ENCODE measurements around the gene DRD1. TPM values are rescaled to one million over a fixed set of nuclear protein-coding genes. Genes with fewer than 3 reads are reported as not detected.

Gene DRD1
- total and polyA plus RNA-seq, 7 experiments from 2014 or later = not detected

DNA sequence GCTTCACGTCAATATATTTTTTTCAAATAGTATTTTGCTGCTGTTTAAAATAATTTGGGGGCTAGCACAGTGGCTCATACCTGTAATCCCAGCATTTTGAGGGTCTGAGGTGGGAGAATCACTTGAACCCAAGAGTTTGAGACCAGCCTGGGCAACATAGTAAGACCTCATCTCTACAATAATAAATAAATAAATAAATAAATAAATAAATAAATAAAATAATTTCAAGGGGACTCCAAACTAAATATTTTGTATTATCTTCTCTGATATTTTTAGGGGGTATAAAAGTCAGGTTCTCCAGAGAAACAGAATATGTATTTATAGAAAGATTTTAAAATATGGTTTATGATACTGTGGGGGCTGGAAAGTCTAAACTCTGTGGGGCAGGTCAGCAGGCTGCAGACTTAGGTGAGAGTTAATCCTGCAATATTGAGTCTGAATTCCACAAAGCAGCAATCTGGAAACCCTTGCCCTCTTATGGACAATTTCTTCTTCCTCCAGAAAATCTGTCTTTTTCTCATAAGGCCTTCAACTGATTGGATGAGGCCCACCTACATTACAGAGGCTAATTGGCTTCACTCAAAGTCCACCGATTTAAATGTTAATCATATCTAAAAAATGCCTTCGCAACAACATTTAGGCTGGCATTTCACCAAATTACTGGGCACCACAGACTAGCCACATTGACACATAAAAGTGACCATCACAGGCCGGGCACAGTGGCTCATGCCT is 53.5 kb downstream of the DRD1 start:
- POLR2A ChIA-PET = no interaction called here
- no peaks in the 10 kb centered on the region for H3K36me3 Mint-ChIP-seq
- H3K9me3 Mint-ChIP-seq = peaks cover 0 to 2% (median 0%) of the 10 kb centered on the region in 11 donors

More for the DNA sequence above, 53.5 kb downstream of the DRD1 start:
- no peak overlapping the region for H3K27ac ChIP-seq (ENCODE audit: low read depth, low read length)
- Mint-ChIP-seq H3K4me1 (peaks cover 0 to 2% (median 0%) of the 10 kb centered on the region in 7 donors), H3K27ac (no peak overlapping the region), H3K4me3 (no peak overlapping the region), H3K27me3 (peaks cover 0 to 51% (median 29%) of the 10 kb centered on the region in 5 donors)
- no peaks in the 10 kb centered on the region for H3K36me3 ChIP-seq (ENCODE audit: control insufficient read depth in 2 of 3, insufficient read depth in 3 of 3, low read length in 3 of 3)
- ATAC-seq = no peak
- no peak for DNase-seq
- H3K4me3 ChIP-seq (ENCODE audit: low read length) = no peak overlapping the region
- CTCF ChIA-PET = no interaction called here
- no peaks in the 10 kb centered on the region for H3K4me1 ChIP-seq (ENCODE audit: control insufficient read depth in 2 of 2, insufficient read depth in 2 of 2, low read length in 2 of 2)
- intact Hi-C loops (cut with micrococcal nuclease) = no loop called here
- H3K9me3 ChIP-seq (ENCODE audit: control insufficient read depth in 2 of 3, low read length in 3 of 3) = no peaks in the 10 kb centered on the region
- no peaks in the 10 kb centered on the region for H3K27me3 ChIP-seq (ENCODE audit: control insufficient read depth in 2 of 2, insufficient read depth in 2 of 2, low read length in 2 of 2)

Other genes with a start within 250 kb of the DRD1 start
- gene SFXN1, start 34.4 kb upstream of the DRD1 start, total RNA-seq = 100 to 1,000 TPM in 1 of 5 experiments, 10 to 100 TPM in 4; 58.7 to 177 (median 88.9) TPM
- 10 to 100 TPM; 40.2 to 64.0 TPM for gene SFXN1, start 34.4 kb upstream of the DRD1 start, polyA plus RNA-seq
- gene HRH2, start 213.9 kb upstream of the DRD1 start, total RNA-seq = 10 to 100 TPM in 3 of 5 experiments, 1 to 10 TPM in 2; 5.6 to 26.3 (median 12.9) TPM
- 1 to 10 TPM; 5.0 to 8.0 TPM for gene HRH2, start 213.9 kb upstream of the DRD1 start, polyA plus RNA-seq

All from naive thymus-derived CD4-positive, alpha-beta T cell (primary cell).